Pons (tissue), 1 donor: ENCODE measurements around the gene DIAPH3.
"Not testable (repeated sequence)": the region's sequence is repeated elsewhere in the genome, so short reads cannot be mapped to it uniquely, and the experiment has no call there.

ENCODE experiments used
- DNase-seq: peaks from one replicate; pipeline ENCODE4 v3.0.0-alpha.2; 2016; ENCODE audit warnings: low spot score

The DIAPH3 gene, protein sequence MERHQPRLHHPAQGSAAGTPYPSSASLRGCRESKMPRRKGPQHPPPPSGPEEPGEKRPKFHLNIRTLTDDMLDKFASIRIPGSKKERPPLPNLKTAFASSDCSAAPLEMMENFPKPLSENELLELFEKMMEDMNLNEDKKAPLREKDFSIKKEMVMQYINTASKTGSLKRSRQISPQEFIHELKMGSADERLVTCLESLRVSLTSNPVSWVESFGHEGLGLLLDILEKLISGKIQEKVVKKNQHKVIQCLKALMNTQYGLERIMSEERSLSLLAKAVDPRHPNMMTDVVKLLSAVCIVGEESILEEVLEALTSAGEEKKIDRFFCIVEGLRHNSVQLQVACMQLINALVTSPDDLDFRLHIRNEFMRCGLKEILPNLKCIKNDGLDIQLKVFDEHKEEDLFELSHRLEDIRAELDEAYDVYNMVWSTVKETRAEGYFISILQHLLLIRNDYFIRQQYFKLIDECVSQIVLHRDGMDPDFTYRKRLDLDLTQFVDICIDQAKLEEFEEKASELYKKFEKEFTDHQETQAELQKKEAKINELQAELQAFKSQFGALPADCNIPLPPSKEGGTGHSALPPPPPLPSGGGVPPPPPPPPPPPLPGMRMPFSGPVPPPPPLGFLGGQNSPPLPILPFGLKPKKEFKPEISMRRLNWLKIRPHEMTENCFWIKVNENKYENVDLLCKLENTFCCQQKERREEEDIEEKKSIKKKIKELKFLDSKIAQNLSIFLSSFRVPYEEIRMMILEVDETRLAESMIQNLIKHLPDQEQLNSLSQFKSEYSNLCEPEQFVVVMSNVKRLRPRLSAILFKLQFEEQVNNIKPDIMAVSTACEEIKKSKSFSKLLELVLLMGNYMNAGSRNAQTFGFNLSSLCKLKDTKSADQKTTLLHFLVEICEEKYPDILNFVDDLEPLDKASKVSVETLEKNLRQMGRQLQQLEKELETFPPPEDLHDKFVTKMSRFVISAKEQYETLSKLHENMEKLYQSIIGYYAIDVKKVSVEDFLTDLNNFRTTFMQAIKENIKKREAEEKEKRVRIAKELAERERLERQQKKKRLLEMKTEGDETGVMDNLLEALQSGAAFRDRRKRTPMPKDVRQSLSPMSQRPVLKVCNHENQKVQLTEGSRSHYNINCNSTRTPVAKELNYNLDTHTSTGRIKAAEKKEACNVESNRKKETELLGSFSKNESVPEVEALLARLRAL

DNA sequence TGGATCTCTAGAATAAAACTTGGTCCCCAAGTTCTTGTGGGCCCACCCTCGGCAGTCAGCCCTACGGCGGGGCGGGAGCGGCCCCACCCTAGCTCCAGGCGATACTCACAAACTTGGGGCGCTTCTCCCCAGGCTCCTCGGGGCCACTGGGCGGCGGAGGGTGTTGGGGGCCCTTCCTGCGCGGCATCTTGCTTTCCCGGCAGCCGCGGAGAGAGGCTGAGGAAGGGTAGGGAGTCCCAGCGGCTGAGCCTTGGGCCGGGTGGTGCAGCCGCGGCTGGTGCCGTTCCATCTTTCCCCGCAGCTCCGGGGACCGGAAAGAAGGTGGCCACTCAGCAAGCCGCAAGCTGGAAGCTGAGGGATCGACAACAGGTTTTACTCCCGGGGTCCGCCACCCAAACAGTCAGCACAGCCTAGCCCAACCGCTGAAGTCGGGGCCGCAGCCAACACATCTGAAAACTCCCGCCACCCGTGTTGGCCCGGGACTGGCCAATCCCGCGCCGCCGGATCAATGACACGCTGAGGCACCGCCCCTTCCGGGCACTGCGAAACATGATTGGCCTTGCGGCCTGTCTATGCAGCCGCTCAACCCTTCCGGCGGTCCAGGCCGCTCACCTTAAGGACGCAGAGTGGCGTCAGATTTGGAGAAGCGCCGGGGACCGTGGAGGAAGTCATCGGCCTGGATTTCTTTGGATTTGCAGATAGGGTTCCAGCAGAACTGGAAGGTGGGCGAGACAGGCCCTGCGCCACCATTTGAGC is at the start of gene DIAPH3:
Gene DIAPH3 (minus strand): TSS at position 451 of the 756 bp plus-strand sequence. CDS start 162 bp downstream, at position 289.
- peak; percentile 95 for DNase-seq

- DNase-seq, result no peak
Observed at GRCh38 chr13:60213236-60213744, 49.6 kb upstream of the DIAPH3 start.

GRCh38 chr13:60211548-60211947 is 47.8 kb upstream of the DIAPH3 start:
- no peak for DNase-seq

GRCh38 chr13:60210510-60211330 is 47.0 kb upstream of the DIAPH3 start:
- DNase-seq, result no peak

DNA sequence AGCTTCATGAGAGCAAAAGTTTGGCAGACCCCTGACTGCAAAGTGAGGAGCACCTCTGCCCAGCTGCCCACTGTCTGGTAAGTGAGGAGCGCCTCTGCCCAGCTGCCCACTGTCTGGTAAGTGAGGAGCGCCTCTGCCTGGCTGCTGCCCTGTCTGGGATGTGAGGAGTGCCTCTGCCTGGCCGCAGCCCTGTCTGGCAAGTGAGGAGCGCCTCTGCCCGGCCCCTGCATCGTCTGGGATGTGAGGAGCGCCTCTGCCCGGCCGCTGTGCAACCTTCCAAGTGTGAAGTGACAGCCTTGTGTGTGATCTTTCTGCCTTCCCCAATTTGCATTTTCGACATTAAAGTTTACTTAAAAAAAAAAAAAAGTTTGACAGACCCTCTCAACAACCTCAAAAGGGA is 41.8 kb upstream of the DIAPH3 start:
- DNase-seq, result not testable (repeated sequence)

DNA sequence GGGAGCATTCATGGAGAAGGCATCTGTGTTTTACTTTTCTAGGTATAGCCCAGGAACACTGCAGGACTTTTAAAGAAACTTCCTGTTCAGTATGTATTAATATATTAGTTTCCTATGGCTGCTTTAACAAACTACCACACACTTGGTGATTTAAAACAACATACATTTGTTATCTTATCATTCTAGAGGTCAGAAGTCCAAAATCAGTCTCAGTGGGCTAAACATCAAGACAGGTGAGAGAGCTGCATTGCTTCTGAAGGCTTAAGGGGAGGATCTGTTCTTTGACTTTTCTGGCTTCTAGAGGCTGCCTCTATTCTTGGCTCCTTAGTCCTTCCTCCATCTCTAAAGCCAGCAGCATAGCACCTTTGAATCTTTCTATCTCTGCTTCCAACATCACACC is 37.6 kb upstream of the DIAPH3 start:
- no peak for DNase-seq

DNA sequence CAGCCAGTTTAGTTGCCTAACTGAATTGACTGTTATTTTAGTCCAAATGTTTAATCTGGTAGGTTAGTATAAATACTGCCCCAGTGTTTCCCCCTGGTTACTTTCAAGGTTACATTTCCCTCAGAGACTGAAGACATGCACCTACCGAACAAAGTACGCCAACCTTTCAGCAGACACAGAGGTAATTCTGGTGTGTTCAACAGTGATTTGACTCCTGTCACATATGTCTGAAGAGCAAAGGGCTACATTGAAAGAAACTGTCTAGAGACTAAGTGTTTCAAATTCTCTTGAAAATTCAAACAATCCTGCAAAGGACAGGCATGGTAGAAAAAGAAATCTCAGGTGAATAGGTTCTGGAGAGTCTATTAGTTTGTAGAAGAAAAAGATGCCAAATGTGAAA is 32.2 kb upstream of the DIAPH3 start:
- DNase-seq, result not testable (repeated sequence)

- no peak for DNase-seq
Observed at GRCh38 chr13:60182907-60183306, 19.2 kb upstream of the DIAPH3 start.

DNA sequence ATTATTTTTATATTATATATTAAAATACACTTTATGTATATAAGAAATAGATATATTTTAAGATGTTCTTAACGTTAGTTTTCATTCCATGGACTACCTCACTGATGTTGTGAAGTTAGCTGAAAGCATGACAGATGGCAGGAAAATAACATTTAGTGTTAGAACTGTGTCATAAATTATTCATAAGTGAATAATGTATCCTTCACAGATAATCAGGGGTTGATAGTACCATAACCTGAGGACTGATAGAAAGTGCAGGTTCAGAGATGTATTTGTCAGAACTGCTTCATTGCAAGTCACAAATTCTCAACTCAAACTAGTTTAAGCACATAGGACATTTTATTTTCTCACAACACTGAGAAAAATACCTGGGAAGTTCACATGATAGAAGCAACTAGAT is 14.6 kb upstream of the DIAPH3 start:
- no peak for DNase-seq

- no peak for DNase-seq
Observed at GRCh38 chr13:60175571-60175970, 11.8 kb upstream of the DIAPH3 start.

DNA sequence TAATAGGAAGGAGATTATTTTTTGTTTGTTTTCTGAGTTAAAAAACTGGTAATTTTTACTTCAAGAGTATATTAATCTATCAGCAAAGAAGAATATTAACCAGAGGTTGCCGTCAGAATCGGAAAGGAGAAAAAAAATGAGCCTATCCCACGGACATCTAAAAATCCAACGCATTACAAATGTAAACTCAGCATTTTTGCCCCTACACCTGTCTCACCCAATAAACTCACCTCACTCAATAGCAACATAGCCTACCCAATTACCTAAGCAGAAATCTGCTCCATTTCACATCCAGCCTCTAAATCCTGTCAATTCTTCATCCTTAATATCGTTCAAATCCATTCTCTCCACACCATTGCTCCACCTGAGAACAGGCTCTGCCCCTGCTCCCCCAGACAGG is 10.4 kb upstream of the DIAPH3 start:
- no peak for DNase-seq

DNA sequence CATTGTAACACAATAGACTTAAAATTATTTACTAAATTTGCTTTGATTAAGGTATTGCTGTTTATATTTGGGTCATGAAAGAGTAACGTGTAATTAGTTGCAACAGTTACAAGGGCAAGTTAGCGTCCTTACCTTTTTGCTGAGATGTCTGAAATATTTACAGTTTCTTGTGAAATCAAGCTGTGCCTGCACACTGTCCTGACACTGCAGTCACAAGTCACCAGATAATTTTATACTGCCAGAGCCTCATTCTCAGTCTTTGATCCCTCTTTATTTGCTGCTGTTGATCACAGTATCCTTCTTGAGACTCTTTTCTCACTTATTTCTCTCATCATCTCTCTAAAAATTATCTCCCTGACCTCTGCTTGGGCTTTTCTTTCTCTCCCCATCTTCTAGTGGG is 8.4 kb upstream of the DIAPH3 start:
- no peak for DNase-seq

- no peak for DNase-seq
Observed at GRCh38 chr13:60170414-60170813, 6.7 kb upstream of the DIAPH3 start.

- DNase-seq, result no peak
Observed at GRCh38 chr13:60169239-60170031, 5.7 kb upstream of the DIAPH3 start.

GRCh38 chr13:60167121-60167520 is 3.4 kb upstream of the DIAPH3 start:
- DNase-seq, result no peak

- no peak for DNase-seq
Observed at GRCh38 chr13:60165391-60166099, 1.8 kb upstream of the DIAPH3 start.

DNA sequence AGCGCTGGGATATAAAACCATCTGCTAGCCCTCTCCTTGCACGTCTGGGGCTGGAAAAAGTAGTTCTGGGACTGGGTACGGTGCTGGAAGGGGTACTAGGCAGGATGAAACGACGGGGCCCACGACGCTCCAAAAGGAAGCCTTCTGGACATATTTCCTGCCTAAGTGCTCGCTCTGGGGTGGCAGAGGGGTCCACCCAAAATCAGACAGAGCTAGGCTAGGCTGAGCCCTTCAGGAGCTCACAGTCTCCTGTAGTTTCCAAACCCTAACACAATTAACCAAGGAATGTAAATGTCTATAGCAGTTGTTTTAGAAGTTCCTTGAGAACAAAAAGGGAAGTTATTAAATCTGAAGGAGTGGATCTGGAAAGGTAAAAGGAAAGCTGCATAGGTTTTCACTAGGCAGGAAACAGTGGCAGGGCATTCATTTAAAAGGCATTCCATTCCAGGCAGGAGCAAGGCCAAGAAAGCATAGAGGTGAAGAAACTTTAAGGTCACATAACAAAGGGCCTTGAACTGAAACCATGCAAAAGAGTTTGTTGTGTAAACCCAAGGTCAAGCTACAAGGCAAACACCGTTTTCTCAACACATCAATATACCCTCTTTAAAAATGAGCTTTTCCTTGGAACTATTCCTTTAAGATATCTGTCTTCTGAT is 634 bp upstream of the DIAPH3 start:
- DNase-seq, result peak; percentile 21

DNA sequence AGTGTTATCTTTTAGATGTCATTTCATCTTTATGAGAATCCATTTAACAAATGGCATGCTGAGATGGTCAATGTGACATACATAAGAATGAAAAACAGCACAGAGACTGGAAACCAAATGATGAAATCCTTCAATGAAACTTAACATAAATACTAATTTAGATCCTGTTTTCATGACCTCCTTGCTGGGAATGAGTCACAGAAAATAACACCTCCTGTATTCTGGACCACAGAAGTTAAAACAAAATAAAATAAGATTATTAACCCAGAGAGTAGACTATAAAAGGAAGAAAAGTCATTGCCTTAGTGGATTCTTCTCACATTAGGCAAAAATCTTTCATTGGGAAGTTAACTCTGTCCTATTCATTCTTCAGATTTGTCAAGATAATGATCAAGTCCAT is 1.6 kb downstream of the DIAPH3 start:
- no peak for DNase-seq
